Right lobe of liver (tissue), 4 donors: Measurements from ENCODE around the gene LACTBL1.

ENCODE experiments used
- CTCF ChIP-seq, 4 donors: fragments of 200-600 bp in 3 of 4; fragments of 450-650 bp in 1 of 4; IDR thresholded peaks; one replicate each; pipeline versions ENCODE4 v1.5.1 to v1.8.0; 2016 to 2022; ENCODE audit warnings: antibody characterized with exemption in 4 of 4, mild to moderate bottlenecking in 2 of 4
- POLR2A ChIP-seq: fragments of 450-650 bp; IDR thresholded peaks from one replicate; pipeline ENCODE4 v1.6.1; 2017; ENCODE audit warnings: antibody characterized with exemption, mild to moderate bottlenecking
- donor health status: DM: no; HTN: no; CAD: no.
- donor health status: DM: no; HTN: no; CAD: no.
- donor health status: DM: no; HTN: yes; CAD: no.

GRCh38 chr1:22962558-22962957 is 10.1 kb downstream of the LACTBL1 start:
- TF ChIP-seq CTCF (IDR thresholded peaks at IDR 0.05) (no peak), POLR2A (no peak)
